Osteoblast (primary cell): Measurements from ENCODE around the gene HUS1B. TPM values are rescaled to one million over a fixed set of nuclear protein-coding genes. Genes with fewer than 3 reads are reported as not detected.

Experiments
- DNase-seq: peaks from one replicate; pipeline ENCODE4 v3.0.0; 2011; ENCODE audit warnings: low spot score, mixed read lengths; ENCODE audit not compliant: insufficient read length; ENCODE audit errors: missing footprints
- H2AFZ ChIP-seq: 2 replicates; pipeline ENCODE4 v1.6.0; 2011; ENCODE audit warnings: mild to moderate bottlenecking, low read length
- H3K27ac ChIP-seq: 2 replicates; pipeline ENCODE4 v1.5.1; 2011; ENCODE audit warnings: mild to moderate bottlenecking, low read depth, low read length, moderate library complexity
- H3K27me3 ChIP-seq: 2 replicates; pipeline ENCODE4 v1.6.0; 2012; ENCODE audit warnings: mild to moderate bottlenecking, control low read depth, inconsistent platforms, low read length, moderate library complexity; ENCODE audit not compliant: insufficient read depth
- H3K36me3 ChIP-seq: 2 replicates; pipeline ENCODE4 v1.5.1; 2011; ENCODE audit warnings: mild to moderate bottlenecking, low read length, control low read depth, moderate library complexity; ENCODE audit not compliant: insufficient read depth
- H3K4me1 ChIP-seq: 2 replicates; pipeline ENCODE4 v1.5.1; 2011; ENCODE audit warnings: mild to moderate bottlenecking, low read length, control low read depth, moderate library complexity; ENCODE audit not compliant: insufficient read depth
- H3K4me2 ChIP-seq: 2 replicates; pipeline ENCODE4 v1.6.0; 2011; ENCODE audit warnings: mild to moderate bottlenecking, low read length; ENCODE audit not compliant: insufficient read depth
- H3K4me3 ChIP-seq: fragments of 200-600 bp; sonication (generic); 3 replicates; pipeline ENCODE4 v1.5.1; 2012; ENCODE audit warnings: mild to moderate bottlenecking, low read length, inconsistent platforms; ENCODE audit not compliant: insufficient read depth
- H3K79me2 ChIP-seq: 2 replicates; pipeline ENCODE4 v1.6.0; 2012; ENCODE audit warnings: mild to moderate bottlenecking, low read length, control low read depth, inconsistent platforms; ENCODE audit not compliant: insufficient read depth
- H3K9me3 ChIP-seq: 2 replicates; pipeline ENCODE4 v1.5.1; 2011; ENCODE audit warnings: low read depth, low read length, control low read depth
- H4K20me1 ChIP-seq: 2 replicates; pipeline ENCODE4 v1.6.0; 2012; ENCODE audit warnings: mild to moderate bottlenecking, low read length, control low read depth; ENCODE audit not compliant: insufficient read depth
- CTCF ChIP-seq: IDR thresholded peaks from 2 replicates; pipeline ENCODE4 v1.5.1; 2011; ENCODE audit warnings: mild to moderate bottlenecking, low read depth, low read length, moderate library complexity; ENCODE audit errors: extremely low read depth
- total RNA-seq: library from RNA; depleted of rRNA; stranded (reverse); fragments of >200 nt; gene quantifications from 2 replicates; pipeline ENCODE4 v1.2.3, GENCODE V29; 2012

Gene HUS1B
- total RNA-seq, 1 donor = 0.72 TPM

GRCh38 chr6:635233-635632, 21.7 kb downstream of the HUS1B start:
- Histone ChIP-seq H3K4me2 (no peak overlapping the region), H2AFZ (no peak overlapping the region), H3K79me2 (peaks cover 7% of the 10 kb centered on the region), H4K20me1 (peaks cover 10% of the 10 kb centered on the region), H3K4me1 (no peaks in the 10 kb centered on the region), H3K27me3 (no peaks in the 10 kb centered on the region), H3K27ac (no peak overlapping the region), H3K9me3 (no peaks in the 10 kb centered on the region), H3K4me3 (no peak overlapping the region), H3K36me3 (peaks cover 6% of the 10 kb centered on the region)
- no peak for TF ChIP-seq CTCF
- DNase-seq = no peak

- Histone ChIP-seq H3K4me2 (no peak overlapping the region), H3K27ac (no peak overlapping the region), H3K79me2 (no peaks in the 10 kb centered on the region), H3K36me3 (peaks cover 6% of the 10 kb centered on the region), H3K4me1 (no peaks in the 10 kb centered on the region), H3K4me3 (no peak overlapping the region), H3K27me3 (no peaks in the 10 kb centered on the region), H2AFZ (no peak overlapping the region), H4K20me1 (peaks cover 3% of the 10 kb centered on the region), H3K9me3 (no peaks in the 10 kb centered on the region)
- DNase-seq = no peak
- no peak for TF ChIP-seq CTCF
These were observed 23.3 kb downstream of the HUS1B start for GRCh38 chr6:633611-634010.

GRCh38 chr6:628766-629165, 28.1 kb downstream of the HUS1B start:
- Histone ChIP-seq H3K9me3 (no peaks in the 10 kb centered on the region), H3K27me3 (no peaks in the 10 kb centered on the region), H2AFZ (no peak overlapping the region), H4K20me1 (no peaks in the 10 kb centered on the region), H3K4me3 (no peak overlapping the region), H3K4me1 (no peaks in the 10 kb centered on the region), H3K4me2 (no peak overlapping the region), H3K36me3 (no peaks in the 10 kb centered on the region), H3K79me2 (no peaks in the 10 kb centered on the region), H3K27ac (no peak overlapping the region)
- TF ChIP-seq CTCF = no peak
- no peak for DNase-seq

GRCh38 chr6:626236-626635, 30.7 kb downstream of the HUS1B start:
- H3K4me3 ChIP-seq = no peak overlapping the region
- H3K27me3 ChIP-seq = no peaks in the 10 kb centered on the region
- no peak overlapping the region for H3K27ac ChIP-seq
- H3K9me3 ChIP-seq = no peaks in the 10 kb centered on the region
- no peaks in the 10 kb centered on the region for H4K20me1 ChIP-seq
- TF ChIP-seq CTCF = no peak
- no peaks in the 10 kb centered on the region for H3K79me2 ChIP-seq
- no peaks in the 10 kb centered on the region for H3K4me1 ChIP-seq
- no peak overlapping the region for H3K4me2 ChIP-seq
- H3K36me3 ChIP-seq = no peaks in the 10 kb centered on the region
- no peak for DNase-seq
- no peak overlapping the region for H2AFZ ChIP-seq
